CD4-positive, CD25-positive, alpha-beta regulatory T cell (primary cell): ENCODE data around the gene ISYNA1. TPM values are rescaled to one million over a fixed set of nuclear protein-coding genes. Genes with fewer than 3 reads are reported as not detected.

Experiments used
- ATAC-seq, 2 donors: fragments of 150-1000 bp; cut with Tn5 transposase; one replicate each; pipeline ENCODE4 v1.10.0; 2021; ENCODE audit warnings: low read depth in 2 of 2, moderate number of reproducible peaks in 2 of 2, moderate library complexity in 1 of 2
- DNase-seq, 3 donors: peaks; one replicate each; pipeline versions ENCODE4 v3.0.0 to v3.0.0-alpha.2; 2012 to 2022; ENCODE audit warnings: mixed read lengths in 1 of 3
- H3K27ac ChIP-seq: one replicate; pipeline ENCODE4 v1.7.0; 2013; ENCODE audit warnings: mild to moderate bottlenecking, low read length; ENCODE audit not compliant: insufficient read depth, poor library complexity, severe bottlenecking
- H3K27me3 ChIP-seq: one replicate; pipeline ENCODE4 v1.7.0; 2013; ENCODE audit warnings: low read length; ENCODE audit not compliant: control insufficient read depth, insufficient read depth
- H3K36me3 ChIP-seq: one replicate; pipeline ENCODE4 v1.7.0; 2013; ENCODE audit warnings: mild to moderate bottlenecking, low read length, moderate library complexity; ENCODE audit not compliant: control insufficient read depth, insufficient read depth
- H3K4me1 ChIP-seq: 2 replicates; pipeline ENCODE4 v1.7.0; 2013; ENCODE audit warnings: mild to moderate bottlenecking, low read length; ENCODE audit not compliant: insufficient read depth, control insufficient read depth, poor library complexity, severe bottlenecking
- H3K4me3 ChIP-seq: one replicate; pipeline ENCODE4 v1.7.0; 2013; ENCODE audit warnings: low read depth, mild to moderate bottlenecking, low read length, moderate library complexity
- H3K9me3 ChIP-seq, 2 experiments: 1 replicate in 1 of 2; 2 replicates in 1 of 2; pipeline ENCODE4 v1.7.0; 2013; ENCODE audit warnings: low read length in 2 of 2, mild to moderate bottlenecking in 1 of 2, moderate library complexity in 1 of 2; ENCODE audit not compliant: control insufficient read depth in 2 of 2
- H3K27ac Mint-ChIP-seq, 3 donors: one replicate each; pipeline ENCODE4 v1.8.0; 2020 to 2022; ENCODE audit warnings: mild to moderate bottlenecking in 3 of 3, mixed read lengths in 3 of 3, moderate library complexity in 2 of 3
- H3K27me3 Mint-ChIP-seq: one replicate; pipeline ENCODE4 v1.8.0; 2022; ENCODE audit warnings: mild to moderate bottlenecking, mixed read lengths
- H3K36me3 Mint-ChIP-seq: one replicate; pipeline ENCODE4 v1.8.0; 2020; ENCODE audit warnings: mixed read lengths
- H3K4me1 Mint-ChIP-seq, 4 donors: one replicate each; pipeline ENCODE4 v1.8.0; 2020 to 2022; ENCODE audit warnings: mixed read lengths in 4 of 4, mild to moderate bottlenecking in 1 of 4
- H3K4me3 Mint-ChIP-seq, 4 donors: one replicate each; pipeline ENCODE4 v1.8.0; 2020 to 2022; ENCODE audit warnings: mild to moderate bottlenecking in 4 of 4, mixed read lengths in 4 of 4, moderate library complexity in 3 of 4
- H3K9me3 Mint-ChIP-seq, 7 donors: one replicate each; pipeline ENCODE4 v1.8.0; 2020 to 2022; ENCODE audit warnings: mixed read lengths in 7 of 7, mild to moderate bottlenecking in 3 of 7, moderate library complexity in 2 of 7
- polyA plus RNA-seq, 4 donors: library from polyadenylated mRNA; unstranded; fragments of 300-500 nt; fragmentation: Illumina TruSeq; gene quantifications; one replicate each; pipeline ENCODE4 v1.2.3, GENCODE V29; 2021
- total RNA-seq: library from RNA; stranded (reverse); gene quantifications from one replicate; pipeline ENCODE4 v1.2.3, GENCODE V29; 2022

The ISYNA1 gene
- total and polyA plus RNA-seq, 5 donors from 2014 or later, result 11.3 to 26.2 (median 23.7) TPM

- Mint-ChIP-seq H3K27me3 (no peaks in the 10 kb centered on the region), H3K27ac (peak overlapping the region; percentile 68 to 94 (median 94)), H3K4me1 (peaks cover 7 to 87% (median 58%) of the 10 kb centered on the region in 4 donors), H3K9me3 (peaks cover 0 to 1% (median 0%) of the 10 kb centered on the region in 7 donors), H3K36me3 (peaks cover 8% of the 10 kb centered on the region), H3K4me3 (peak overlapping the region in 3 of 4 donors; percentile 30 to 62 (median 35))
- Histone ChIP-seq H3K4me3 (no peak overlapping the region), H3K27ac (peak overlapping the region; percentile 51), H3K4me1 (peaks cover 62% of the 10 kb centered on the region), H3K27me3 (no peaks in the 10 kb centered on the region), H3K36me3 (no peaks in the 10 kb centered on the region), H3K9me3 (no peaks in the 10 kb centered on the region)
- ATAC-seq (peak; percentile 40 to 58), DNase-seq (peak in 2 of 3 donors; percentile 16 to 73)
Measured at GRCh38 chr19:18478545-18479311, 40.8 kb upstream of the ISYNA1 start.

- peaks cover 64% of the 10 kb centered on the region for H3K4me1 ChIP-seq
- H3K27ac ChIP-seq, result peak overlapping the region; percentile 51
- H3K36me3 ChIP-seq, result no peaks in the 10 kb centered on the region
Measured at GRCh38 chr19:18477974-18478373, 40.0 kb upstream of the ISYNA1 start.

GRCh38 chr19:18477042-18477779, 39.3 kb upstream of the ISYNA1 start:
- H3K36me3 ChIP-seq, result peaks cover 5% of the 10 kb centered on the region
- H3K27me3 ChIP-seq, result no peaks in the 10 kb centered on the region
- H3K9me3 ChIP-seq, result no peaks in the 10 kb centered on the region
- Mint-ChIP-seq H3K9me3 (peaks cover 0 to 1% (median 0%) of the 10 kb centered on the region in 7 donors), H3K27me3 (no peaks in the 10 kb centered on the region), H3K4me1 (peaks cover 7 to 79% (median 53%) of the 10 kb centered on the region in 4 donors), H3K36me3 (peaks cover 8% of the 10 kb centered on the region), H3K4me3 (peak overlapping the region in 1 of 4 donors; percentile 30), H3K27ac (peak overlapping the region; percentile 91 to 94 (median 92))
- H3K4me1 ChIP-seq, result peaks cover 64% of the 10 kb centered on the region
- H3K4me3 ChIP-seq, result no peak overlapping the region
- DNase-seq, result no peak
- H3K27ac ChIP-seq, result no peak overlapping the region
- no peak for ATAC-seq

More at GRCh38 chr19:18477974-18478373, 40.0 kb upstream of the ISYNA1 start:
- peaks cover 0 to 1% (median 0%) of the 10 kb centered on the region in 7 donors for H3K9me3 Mint-ChIP-seq
- Histone ChIP-seq H3K9me3 (no peaks in the 10 kb centered on the region), H3K27me3 (no peaks in the 10 kb centered on the region), H3K4me3 (no peak overlapping the region)
- H3K27ac Mint-ChIP-seq, result peak overlapping the region; percentile 91 to 94 (median 92)
- H3K4me1 Mint-ChIP-seq, result peaks cover 7 to 84% (median 58%) of the 10 kb centered on the region in 4 donors
- DNase-seq (no peak), ATAC-seq (no peak)
- H3K27me3 Mint-ChIP-seq, result no peaks in the 10 kb centered on the region
- peaks cover 8% of the 10 kb centered on the region for H3K36me3 Mint-ChIP-seq
- H3K4me3 Mint-ChIP-seq, result peak overlapping the region in 2 of 4 donors; percentile 28 to 30

GRCh38 chr19:18476507-18477041, 38.6 kb upstream of the ISYNA1 start:
- H3K36me3 Mint-ChIP-seq, result peaks cover 8% of the 10 kb centered on the region

GRCh38 chr19:18475762-18476331, 37.9 kb upstream of the ISYNA1 start:
- no peak for ATAC-seq
- Histone ChIP-seq H3K36me3 (peaks cover 10% of the 10 kb centered on the region), H3K27ac (peak overlapping the region; percentile 80), H3K27me3 (no peaks in the 10 kb centered on the region), H3K4me1 (peaks cover 64% of the 10 kb centered on the region), H3K4me3 (no peak overlapping the region), H3K9me3 (no peaks in the 10 kb centered on the region)
- DNase-seq, result no peak
- Mint-ChIP-seq H3K9me3 (peaks cover 0 to 1% (median 0%) of the 10 kb centered on the region in 7 donors), H3K36me3 (peaks cover 8% of the 10 kb centered on the region), H3K4me3 (peak overlapping the region in 2 of 4 donors; percentile 10 to 90), H3K4me1 (peaks cover 7 to 68% (median 49%) of the 10 kb centered on the region in 4 donors), H3K27ac (peak overlapping the region; percentile 66 to 93 (median 79)), H3K27me3 (no peaks in the 10 kb centered on the region)

More at GRCh38 chr19:18476507-18477041, 38.6 kb upstream of the ISYNA1 start:
- Mint-ChIP-seq H3K4me1 (peaks cover 7 to 76% (median 52%) of the 10 kb centered on the region in 4 donors), H3K27ac (peak overlapping the region; percentile 18 to 94 (median 90)), H3K4me3 (no peak overlapping the region), H3K9me3 (peaks cover 0 to 1% (median 0%) of the 10 kb centered on the region in 7 donors), H3K27me3 (no peaks in the 10 kb centered on the region)
- ATAC-seq (no peak), DNase-seq (no peak)
- Histone ChIP-seq H3K36me3 (peaks cover 9% of the 10 kb centered on the region), H3K4me1 (peaks cover 64% of the 10 kb centered on the region), H3K4me3 (no peak overlapping the region), H3K27ac (no peak overlapping the region), H3K9me3 (no peaks in the 10 kb centered on the region), H3K27me3 (no peaks in the 10 kb centered on the region)

GRCh38 chr19:18475004-18475453, 37.1 kb upstream of the ISYNA1 start:
- Mint-ChIP-seq H3K36me3 (peaks cover 8% of the 10 kb centered on the region), H3K27me3 (no peaks in the 10 kb centered on the region), H3K9me3 (peaks cover 0 to 1% (median 0%) of the 10 kb centered on the region in 7 donors), H3K4me3 (peak overlapping the region; percentile 0 to 90 (median 43)), H3K27ac (peak overlapping the region; percentile 60 to 93 (median 79)), H3K4me1 (peaks cover 7 to 62% (median 45%) of the 10 kb centered on the region in 4 donors)
- peak; percentile 59 to 71 for ATAC-seq
- Histone ChIP-seq H3K27me3 (no peaks in the 10 kb centered on the region), H3K27ac (peak overlapping the region; percentile 80), H3K36me3 (peaks cover 14% of the 10 kb centered on the region), H3K4me1 (peaks cover 58% of the 10 kb centered on the region), H3K4me3 (peak overlapping the region; percentile 34), H3K9me3 (no peaks in the 10 kb centered on the region)
- peak; percentile 7 to 66 (median 58) for DNase-seq

- Mint-ChIP-seq H3K36me3 (peaks cover 8% of the 10 kb centered on the region), H3K4me1 (peaks cover 7 to 56% (median 40%) of the 10 kb centered on the region in 4 donors), H3K27me3 (no peaks in the 10 kb centered on the region), H3K4me3 (peak overlapping the region in 2 of 4 donors; percentile 63 to 90), H3K27ac (peak overlapping the region; percentile 11 to 93 (median 79)), H3K9me3 (peaks cover 0 to 1% (median 0%) of the 10 kb centered on the region in 7 donors)
- Histone ChIP-seq H3K9me3 (no peaks in the 10 kb centered on the region), H3K27me3 (no peaks in the 10 kb centered on the region), H3K4me1 (peaks cover 56% of the 10 kb centered on the region), H3K27ac (peak overlapping the region; percentile 80), H3K4me3 (no peak overlapping the region), H3K36me3 (peaks cover 14% of the 10 kb centered on the region)
- DNase-seq (no peak), ATAC-seq (no peak)
Measured at GRCh38 chr19:18474366-18474887, 36.5 kb upstream of the ISYNA1 start.
